ENCODE measurements around the gene SPIB. TPM values are rescaled to one million over a fixed set of nuclear protein-coding genes. Genes with fewer than 3 reads are reported as not detected.
A peak's percentile ranks its signal among the peaks of the same experiment; 100 is the strongest.

Gene SPIB
- total and polyA plus RNA-seq, 11 donors: 0.10 to 0.53 (median 0.16) TPM; not detected in 8

DNA sequence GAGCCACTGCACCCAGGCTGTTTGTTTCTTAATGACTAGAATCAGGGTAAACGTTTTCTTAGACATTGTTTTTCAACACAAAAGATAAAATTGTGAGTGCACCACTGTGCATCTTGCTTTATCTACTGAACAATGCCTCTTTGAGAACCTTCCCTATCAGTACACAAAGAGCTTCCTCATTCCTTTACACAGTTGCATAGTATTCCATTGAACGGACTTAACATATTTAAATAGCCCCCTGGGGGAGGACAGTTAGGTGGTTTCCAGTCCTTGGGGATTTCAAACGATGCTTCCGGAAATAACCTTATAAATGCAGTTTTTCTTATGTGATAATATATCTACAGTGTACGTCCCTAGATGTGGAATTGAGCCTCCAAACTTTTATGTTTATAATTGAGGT lies 26.0 kb upstream of the SPIB start:
- 91 to 94% (median 94%) methylated on average over 5 of the region's 5 CpGs for WGBS, 4 donors
- intact Hi-C loops (cut with DNase I): no loop called here
- no peak for ATAC-seq

DNA sequence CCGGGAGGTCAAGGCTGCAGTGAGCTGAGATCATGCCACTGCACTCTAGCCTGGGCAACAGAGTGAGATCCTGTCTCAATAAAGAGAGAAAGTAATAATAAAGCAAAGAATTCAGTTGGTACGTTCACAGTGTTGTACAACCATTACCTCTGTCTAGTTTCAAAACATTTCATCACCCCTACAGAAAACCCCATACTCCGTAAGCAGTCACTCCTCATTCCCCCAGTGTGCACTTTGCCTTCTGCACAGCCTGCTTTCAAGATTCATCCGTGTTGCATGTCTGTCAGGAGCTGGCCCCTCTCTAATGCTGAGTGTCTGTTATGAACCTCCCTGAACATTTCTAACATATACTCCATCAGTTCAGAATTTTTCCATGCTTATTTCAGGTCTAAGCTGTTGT lies 25.1 kb upstream of the SPIB start:
- no peak for ATAC-seq
- H3K4me3 ChIP-seq: no peak overlapping the region
- no peaks in the 10 kb centered on the region for H3K9me3 ChIP-seq
- TF ChIP-seq, protein P1, sequence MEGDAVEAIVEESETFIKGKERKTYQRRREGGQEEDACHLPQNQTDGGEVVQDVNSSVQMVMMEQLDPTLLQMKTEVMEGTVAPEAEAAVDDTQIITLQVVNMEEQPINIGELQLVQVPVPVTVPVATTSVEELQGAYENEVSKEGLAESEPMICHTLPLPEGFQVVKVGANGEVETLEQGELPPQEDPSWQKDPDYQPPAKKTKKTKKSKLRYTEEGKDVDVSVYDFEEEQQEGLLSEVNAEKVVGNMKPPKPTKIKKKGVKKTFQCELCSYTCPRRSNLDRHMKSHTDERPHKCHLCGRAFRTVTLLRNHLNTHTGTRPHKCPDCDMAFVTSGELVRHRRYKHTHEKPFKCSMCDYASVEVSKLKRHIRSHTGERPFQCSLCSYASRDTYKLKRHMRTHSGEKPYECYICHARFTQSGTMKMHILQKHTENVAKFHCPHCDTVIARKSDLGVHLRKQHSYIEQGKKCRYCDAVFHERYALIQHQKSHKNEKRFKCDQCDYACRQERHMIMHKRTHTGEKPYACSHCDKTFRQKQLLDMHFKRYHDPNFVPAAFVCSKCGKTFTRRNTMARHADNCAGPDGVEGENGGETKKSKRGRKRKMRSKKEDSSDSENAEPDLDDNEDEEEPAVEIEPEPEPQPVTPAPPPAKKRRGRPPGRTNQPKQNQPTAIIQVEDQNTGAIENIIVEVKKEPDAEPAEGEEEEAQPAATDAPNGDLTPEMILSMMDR (IDR thresholded peaks at IDR 0.05): no peak
- no peak for TF ChIP-seq POLR2A (IDR thresholded peaks at IDR 0.05)
- no peaks in the 10 kb centered on the region for H3K27me3 ChIP-seq
- no peak overlapping the region for H3K27ac ChIP-seq
- no peak for DNase-seq
- intact Hi-C loops (cut with DNase I): no loop called here
- no peaks in the 10 kb centered on the region for H3K36me3 ChIP-seq
- H3K4me1 ChIP-seq: no peaks in the 10 kb centered on the region
- WGBS, 4 donors: 87 to 95% (median 91%) methylated on average over 4 of the region's 4 CpGs

More for the DNA sequence above, 26.0 kb upstream of the SPIB start:
- H3K9me3 ChIP-seq: no peaks in the 10 kb centered on the region
- peaks cover 0 to under 1% (median 0%) of the 10 kb centered on the region in 9 donors for H3K36me3 ChIP-seq
- TF ChIP-seq, protein P1 (IDR thresholded peaks at IDR 0.05): no peak
- TF ChIP-seq POLR2A (IDR thresholded peaks at IDR 0.05): no peak
- H3K27ac ChIP-seq: no peak overlapping the region
- no peak overlapping the region for H3K4me3 ChIP-seq
- H3K4me1 ChIP-seq: no peaks in the 10 kb centered on the region
- H3K27me3 ChIP-seq: no peaks in the 10 kb centered on the region
- no peak for DNase-seq

DNA sequence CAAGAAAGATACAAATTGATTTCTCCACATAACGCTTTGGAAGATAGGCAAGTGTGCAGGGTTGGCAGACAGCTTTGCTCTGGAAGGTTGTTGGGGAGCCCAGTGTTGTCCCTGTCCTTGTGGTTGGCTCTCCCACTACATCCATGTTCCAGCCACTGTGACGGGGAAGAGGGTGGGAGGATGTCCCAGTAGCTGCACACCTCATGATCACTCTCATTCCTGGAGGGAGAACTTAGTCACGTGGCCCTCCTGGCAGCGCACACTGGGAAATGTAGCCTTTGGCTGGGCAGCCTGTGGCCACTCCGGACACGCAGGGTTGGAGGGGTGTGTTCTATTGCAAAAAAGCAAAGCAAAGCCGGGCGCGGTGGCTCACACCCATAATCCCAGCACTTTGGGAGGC lies 24.7 kb upstream of the SPIB start:
- intact Hi-C loops (cut with DNase I): no loop called here
- DNase-seq (peak in 1 of 5 donors; percentile 18), ATAC-seq (no peak)
- H3K9me3 ChIP-seq: no peaks in the 10 kb centered on the region
- H3K4me1 ChIP-seq: no peaks in the 10 kb centered on the region
- H3K27ac ChIP-seq: no peak overlapping the region
- 90 to 99% (median 97%) methylated on average over 8 to 9 of the region's 9 CpGs for WGBS, 4 donors
- H3K27me3 ChIP-seq: no peaks in the 10 kb centered on the region
- peaks cover 0 to 3% (median 0%) of the 10 kb centered on the region in 9 donors for H3K36me3 ChIP-seq
- TF ChIP-seq, protein P1 (IDR thresholded peaks at IDR 0.05): no peak
- TF ChIP-seq POLR2A (IDR thresholded peaks at IDR 0.05): no peak
- H3K4me3 ChIP-seq: no peak overlapping the region

DNA sequence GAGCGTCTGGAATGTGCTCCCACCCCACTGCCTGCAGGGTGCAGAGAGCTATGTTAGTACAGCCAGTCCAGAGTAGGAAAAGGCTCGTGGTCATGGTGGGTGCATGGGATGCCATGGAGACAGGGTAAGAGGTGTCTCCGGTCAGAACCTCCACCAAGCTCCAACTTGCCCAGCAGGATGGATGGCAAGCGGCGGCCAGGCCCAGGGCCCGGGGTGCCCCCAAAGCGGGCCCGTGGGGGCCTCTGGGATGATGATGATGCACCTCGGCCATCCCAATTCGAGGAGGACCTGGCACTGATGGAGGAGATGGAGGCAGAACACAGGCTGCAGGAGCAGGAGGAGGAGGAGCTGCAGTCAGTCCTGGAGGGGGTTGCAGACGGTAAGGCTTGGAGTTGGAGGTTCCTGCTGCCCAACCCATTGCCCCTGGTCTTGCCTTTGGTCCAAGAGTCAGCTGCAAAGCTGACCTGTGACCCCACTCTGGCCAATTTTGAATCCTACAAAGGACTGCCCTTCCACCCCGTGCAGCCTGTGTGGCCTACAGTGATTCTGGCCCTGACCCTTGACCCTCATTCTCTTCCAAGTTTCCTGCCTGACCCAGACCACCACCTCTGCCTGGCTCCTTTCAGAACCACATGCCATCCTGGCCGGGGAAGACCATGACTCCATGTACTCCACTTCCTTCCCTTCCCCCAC lies 19.9 kb upstream of the SPIB start:
- intact Hi-C loops (cut with DNase I): no loop called here
- Histone ChIP-seq H3K9me3 (no peaks in the 10 kb centered on the region), H3K27me3 (no peaks in the 10 kb centered on the region), H3K36me3 (peaks cover 0 to 18% (median 0%) of the 10 kb centered on the region in 9 donors), H3K4me1 (no peaks in the 10 kb centered on the region), H3K27ac (no peak overlapping the region), H3K4me3 (no peak overlapping the region)
- no peak for TF ChIP-seq POLR2A (IDR thresholded peaks at IDR 0.05)
- TF ChIP-seq, protein P1 (IDR thresholded peaks at IDR 0.05): no peak
- 87 to 93% (median 92%) methylated on average over 13 of the region's 13 CpGs for WGBS, 4 donors
- no peak for ATAC-seq
- DNase-seq: peak in 1 of 5 donors; percentile 6

All from heart left ventricle (tissue), 16 donors.